SK-N-SH treated with all-trans-retinoic acid at 6 μM for 48 hours (cell line): ENCODE results near the gene PIGS.
"Not testable (repeated sequence)": the region's sequence is repeated elsewhere in the genome, so short reads cannot be mapped to it uniquely, and the experiment has no call there.

Experiments
- ARNTL ChIP-seq: fragments of 450-650 bp; formaldehyde crosslinking; IDR thresholded peaks from 2 replicates; pipeline ENCODE4 v1.5.0; 2020; ENCODE audit warnings: low read depth, mild to moderate bottlenecking, moderate library complexity, borderline replicate concordance
- ESRRG ChIP-seq: fragments of 250-450 bp; sonication (Bioruptor Pico); IDR thresholded peaks from 2 replicates; pipeline ENCODE4 v1.6.1; 2021; ENCODE audit warnings: mild to moderate bottlenecking
- ISL1 ChIP-seq: fragments of 250-450 bp; sonication (Bioruptor Pico); IDR thresholded peaks from 2 replicates; pipeline ENCODE4 v2.1.2; 2022; ENCODE audit warnings: mild to moderate bottlenecking, moderate library complexity
- POU6F1 ChIP-seq: fragments of 250-450 bp; sonication (Bioruptor Pico); IDR thresholded peaks from 2 replicates; pipeline ENCODE4 v1.8.0; 2021; ENCODE audit warnings: low read depth, mild to moderate bottlenecking, moderate library complexity, borderline replicate concordance
- SNAI2 ChIP-seq: fragments of 250-450 bp; sonication (Bioruptor Pico); IDR thresholded peaks from 2 replicates; pipeline ENCODE4 v1.5.0; 2020; ENCODE audit warnings: mild to moderate bottlenecking, moderate library complexity
- TCF4 ChIP-seq: fragments of 250-450 bp; sonication (Bioruptor Pico); IDR thresholded peaks from 2 replicates; pipeline ENCODE4 v1.8.0; 2021; ENCODE audit warnings: mild to moderate bottlenecking, moderate library complexity, borderline replicate concordance
- ZC3H10 ChIP-seq: fragments of 250-450 bp; sonication (Bioruptor Pico); IDR thresholded peaks from 2 replicates; pipeline ENCODE4 v1.5.1; 2021; ENCODE audit warnings: mild to moderate bottlenecking, moderate library complexity
- ZFP3 ChIP-seq: fragments of 250-450 bp; sonication (Bioruptor Pico); IDR thresholded peaks from 2 replicates; pipeline ENCODE4 v1.5.0; 2020; ENCODE audit warnings: mild to moderate bottlenecking, moderate library complexity
- ZFP30 ChIP-seq: fragments of 450-650 bp; formaldehyde crosslinking; IDR thresholded peaks from 2 replicates; pipeline ENCODE4 v1.5.0; 2022; ENCODE audit warnings: mild to moderate bottlenecking, moderate library complexity
- ZNF565 ChIP-seq: fragments of 450-650 bp; formaldehyde crosslinking; conservative IDR thresholded peaks from 2 replicates; pipeline ENCODE4 v1.5.0; 2020; ENCODE audit warnings: low read depth, mild to moderate bottlenecking, moderate library complexity
- TF ChIP-seq, protein P1 (sequence below): fragments of 250-450 bp; sonication (Bioruptor Pico); IDR thresholded peaks from 2 replicates; pipeline ENCODE4 v1.8.0; 2020; ENCODE audit warnings: mild to moderate bottlenecking, moderate library complexity, borderline replicate concordance
- TF ChIP-seq, protein P2 (sequence below): fragments of 250-450 bp; sonication (Bioruptor Pico); IDR thresholded peaks from 2 replicates; pipeline ENCODE4 v1.5.1; 2020; ENCODE audit warnings: low read depth, mild to moderate bottlenecking, moderate library complexity

DNA sequence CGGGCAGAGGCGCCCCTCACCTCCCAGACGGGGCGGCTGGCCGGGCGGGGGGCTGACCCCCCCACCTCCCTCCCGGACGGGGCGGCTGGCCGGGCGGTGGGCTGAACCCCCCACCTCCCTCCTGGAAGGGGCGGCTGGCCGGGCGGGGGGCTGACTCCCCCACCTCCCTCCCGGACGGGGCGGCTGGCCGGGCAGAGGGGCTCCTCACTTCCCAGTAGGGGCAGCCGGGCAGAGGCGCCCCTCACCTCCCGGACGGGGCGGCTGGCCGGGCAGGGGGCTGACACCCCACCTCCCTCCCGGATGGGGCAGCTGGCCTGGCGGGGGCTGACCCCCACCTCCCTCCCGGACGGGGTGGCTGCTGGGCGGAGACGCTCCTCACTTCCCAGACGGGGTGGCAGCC is 32.7 kb upstream of the PIGS start:
- TF ChIP-seq ARNTL (CRISPR knock-in tag); ESRRG (CRISPR knock-in tag); ZFP3 (CRISPR knock-in tag); ZNF565 (CRISPR knock-in tag); ZFP30 (CRISPR knock-in tag); SNAI2 (CRISPR knock-in tag); ISL1; TCF4 (CRISPR knock-in tag); POU6F1; ZC3H10 (CRISPR knock-in tag): not testable (repeated sequence)
- TF ChIP-seq, protein P1, sequence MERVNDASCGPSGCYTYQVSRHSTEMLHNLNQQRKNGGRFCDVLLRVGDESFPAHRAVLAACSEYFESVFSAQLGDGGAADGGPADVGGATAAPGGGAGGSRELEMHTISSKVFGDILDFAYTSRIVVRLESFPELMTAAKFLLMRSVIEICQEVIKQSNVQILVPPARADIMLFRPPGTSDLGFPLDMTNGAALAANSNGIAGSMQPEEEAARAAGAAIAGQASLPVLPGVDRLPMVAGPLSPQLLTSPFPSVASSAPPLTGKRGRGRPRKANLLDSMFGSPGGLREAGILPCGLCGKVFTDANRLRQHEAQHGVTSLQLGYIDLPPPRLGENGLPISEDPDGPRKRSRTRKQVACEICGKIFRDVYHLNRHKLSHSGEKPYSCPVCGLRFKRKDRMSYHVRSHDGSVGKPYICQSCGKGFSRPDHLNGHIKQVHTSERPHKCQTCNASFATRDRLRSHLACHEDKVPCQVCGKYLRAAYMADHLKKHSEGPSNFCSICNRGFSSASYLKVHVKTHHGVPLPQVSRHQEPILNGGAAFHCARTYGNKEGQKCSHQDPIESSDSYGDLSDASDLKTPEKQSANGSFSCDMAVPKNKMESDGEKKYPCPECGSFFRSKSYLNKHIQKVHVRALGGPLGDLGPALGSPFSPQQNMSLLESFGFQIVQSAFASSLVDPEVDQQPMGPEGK (CRISPR knock-in tag), result not testable (repeated sequence)
- TF ChIP-seq, protein P2, sequence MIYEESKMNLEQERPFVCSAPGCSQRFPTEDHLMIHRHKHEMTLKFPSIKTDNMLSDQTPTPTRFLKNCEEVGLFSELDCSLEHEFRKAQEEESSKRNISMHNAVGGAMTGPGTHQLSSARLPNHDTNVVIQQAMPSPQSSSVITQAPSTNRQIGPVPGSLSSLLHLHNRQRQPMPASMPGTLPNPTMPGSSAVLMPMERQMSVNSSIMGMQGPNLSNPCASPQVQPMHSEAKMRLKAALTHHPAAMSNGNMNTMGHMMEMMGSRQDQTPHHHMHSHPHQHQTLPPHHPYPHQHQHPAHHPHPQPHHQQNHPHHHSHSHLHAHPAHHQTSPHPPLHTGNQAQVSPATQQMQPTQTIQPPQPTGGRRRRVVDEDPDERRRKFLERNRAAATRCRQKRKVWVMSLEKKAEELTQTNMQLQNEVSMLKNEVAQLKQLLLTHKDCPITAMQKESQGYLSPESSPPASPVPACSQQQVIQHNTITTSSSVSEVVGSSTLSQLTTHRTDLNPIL (CRISPR knock-in tag), result not testable (repeated sequence)
